ENCODE data around the gene KCNG2.
"Not testable (repeated sequence)": the region's sequence is repeated elsewhere in the genome, so short reads cannot be mapped to it uniquely, and the experiment has no call there.

The KCNG2 gene

DNA sequence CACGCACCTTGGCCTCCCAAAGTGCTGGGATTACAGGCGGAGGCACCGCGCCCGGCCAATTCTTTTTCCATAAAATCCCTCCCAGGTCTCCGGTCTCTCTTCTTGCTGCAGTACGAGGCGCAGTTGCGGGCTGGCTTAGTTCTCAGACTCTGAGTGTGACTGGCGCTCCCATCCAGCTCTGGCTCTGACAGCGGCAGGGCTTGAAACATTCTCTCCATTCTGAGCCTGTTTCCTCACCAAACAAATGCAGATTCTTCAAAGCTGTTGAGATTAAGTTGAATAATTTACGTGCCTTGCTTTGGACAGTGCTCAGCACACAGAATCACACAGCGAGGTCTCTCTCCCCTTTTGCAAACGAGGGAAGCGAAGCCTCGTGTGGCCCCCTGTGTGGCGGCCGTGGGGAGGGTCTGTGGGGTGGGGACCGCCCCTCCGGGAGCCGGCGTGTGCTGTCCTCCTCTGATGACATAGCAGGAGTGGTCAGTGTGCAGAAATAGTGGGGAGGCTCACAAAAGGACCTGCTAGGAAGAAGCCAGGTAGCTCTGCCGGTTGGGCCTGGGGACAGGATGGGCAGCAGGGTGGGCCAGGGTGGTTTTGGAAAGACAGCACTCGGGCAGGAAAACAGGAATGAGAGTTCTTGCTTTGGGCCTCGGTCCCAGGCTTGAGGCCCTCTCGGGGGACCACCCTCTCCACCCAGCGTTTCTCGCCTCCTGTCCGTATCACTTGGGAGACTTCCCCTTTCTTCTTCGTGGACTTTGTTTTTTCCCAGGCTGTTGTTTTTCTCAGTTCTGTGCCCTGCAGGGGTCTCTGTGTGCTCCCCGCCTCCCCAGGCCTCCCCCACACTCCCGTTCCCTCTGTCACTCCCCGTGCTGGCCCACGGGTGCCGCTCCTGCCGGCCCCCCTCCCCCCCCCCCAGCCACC lies 75.0 kb downstream of the KCNG2 start:
- DNase-seq: no peak

- no peak for DNase-seq
Measured at GRCh38 chr18:79873449-79874110, 75.8 kb downstream of the KCNG2 start.

- DNase-seq: no peak
Measured at GRCh38 chr18:79874553-79875530, 77.1 kb downstream of the KCNG2 start.

DNA sequence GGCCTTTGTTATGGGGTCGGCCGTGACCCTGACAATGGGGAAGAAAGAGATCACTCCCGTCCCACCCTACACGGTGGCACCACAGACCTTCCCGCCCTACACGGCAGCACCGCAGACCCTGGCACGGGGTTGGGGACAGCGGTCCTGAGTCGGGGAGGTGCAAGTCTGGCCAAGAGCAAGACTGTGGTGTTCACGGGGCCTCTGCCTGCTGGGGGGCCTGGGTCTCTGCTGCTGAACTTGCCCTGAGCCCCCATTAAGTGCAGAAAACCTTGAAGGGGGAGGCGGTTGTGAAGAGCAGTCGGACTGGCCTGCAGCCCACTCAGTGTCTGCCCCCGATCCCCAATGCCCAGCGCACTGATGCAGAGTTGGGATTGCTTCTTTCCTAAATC lies 77.8 kb downstream of the KCNG2 start:
- DNase-seq: no peak

GRCh38 chr18:79875931-79876461 lies 78.3 kb downstream of the KCNG2 start:
- no peak for DNase-seq

GRCh38 chr18:79876497-79876896 lies 78.8 kb downstream of the KCNG2 start:
- DNase-seq: no peak

DNA sequence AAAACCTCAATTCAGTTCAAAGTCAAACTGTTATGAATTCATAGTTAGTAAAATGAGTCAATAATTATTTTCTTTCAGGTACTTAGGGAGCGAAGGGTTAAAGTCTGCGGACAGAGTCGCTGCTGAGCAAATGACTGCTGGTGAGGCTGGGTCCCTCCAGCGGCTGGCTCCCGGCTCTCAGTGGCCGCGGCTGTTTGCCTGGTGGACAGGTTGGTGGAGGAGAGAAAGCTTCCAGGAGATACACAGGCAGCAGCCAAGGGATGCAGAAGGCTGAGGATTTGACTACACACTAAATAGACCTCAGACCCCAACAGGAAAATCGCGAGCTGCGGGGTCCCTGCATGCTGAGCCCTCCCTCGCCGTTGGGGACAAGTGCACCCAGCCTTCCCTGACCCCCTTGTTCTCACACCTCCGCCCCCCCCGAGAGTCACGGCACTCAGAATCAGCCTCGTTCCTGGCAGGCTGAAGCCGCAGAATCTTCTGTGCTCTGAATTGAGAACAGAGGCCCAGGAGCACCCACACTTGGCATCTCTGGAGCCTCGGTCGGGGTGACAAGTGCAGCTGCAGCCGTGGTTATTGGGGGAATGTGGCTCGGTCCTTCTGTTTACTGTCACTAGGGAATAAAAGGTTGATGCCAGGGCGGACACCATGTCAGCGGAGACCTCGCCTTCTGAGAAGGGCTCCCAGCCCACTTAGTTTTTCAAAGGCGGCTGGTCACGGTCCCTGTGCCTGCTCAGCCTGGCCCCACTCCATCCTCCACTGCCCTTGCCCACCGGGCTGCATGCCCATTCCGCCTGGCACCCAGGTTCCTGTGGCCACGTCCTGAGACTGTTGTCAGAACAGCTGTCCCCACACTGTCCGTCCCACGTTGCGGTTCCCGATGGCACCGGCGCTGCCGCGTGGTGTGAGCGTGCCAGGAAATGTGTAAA lies 79.7 kb downstream of the KCNG2 start:
- DNase-seq: no peak

- not testable (repeated sequence) for DNase-seq
Measured at GRCh38 chr18:79878246-79878645, 80.5 kb downstream of the KCNG2 start.

- DNase-seq: no peak
Measured at GRCh38 chr18:79878741-79879378, 81.1 kb downstream of the KCNG2 start.

DNA sequence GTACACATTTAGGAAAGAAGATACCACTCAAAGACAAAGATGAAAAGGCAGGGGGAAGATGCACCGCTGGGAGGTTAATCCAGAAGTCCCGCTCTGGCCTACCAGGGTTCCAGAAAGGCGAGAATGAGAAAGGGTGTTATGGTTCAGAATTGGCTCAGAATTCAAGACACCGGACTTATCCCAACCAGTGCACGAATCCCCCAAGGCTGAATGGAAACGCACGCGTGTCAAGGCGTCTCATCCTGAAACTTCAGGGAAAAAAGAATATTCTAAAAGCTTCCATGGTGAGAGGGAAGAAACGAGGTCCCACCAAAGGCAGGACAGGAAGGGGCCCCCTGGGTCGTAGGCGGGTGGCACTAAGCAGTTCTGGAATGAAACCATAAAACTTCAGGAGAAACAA lies 81.8 kb downstream of the KCNG2 start:
- DNase-seq: no peak

GRCh38 chr18:79881695-79882094 lies 84.0 kb downstream of the KCNG2 start:
- DNase-seq: no peak

- no peak for DNase-seq
Measured at GRCh38 chr18:79882522-79883241, 84.9 kb downstream of the KCNG2 start.

DNA sequence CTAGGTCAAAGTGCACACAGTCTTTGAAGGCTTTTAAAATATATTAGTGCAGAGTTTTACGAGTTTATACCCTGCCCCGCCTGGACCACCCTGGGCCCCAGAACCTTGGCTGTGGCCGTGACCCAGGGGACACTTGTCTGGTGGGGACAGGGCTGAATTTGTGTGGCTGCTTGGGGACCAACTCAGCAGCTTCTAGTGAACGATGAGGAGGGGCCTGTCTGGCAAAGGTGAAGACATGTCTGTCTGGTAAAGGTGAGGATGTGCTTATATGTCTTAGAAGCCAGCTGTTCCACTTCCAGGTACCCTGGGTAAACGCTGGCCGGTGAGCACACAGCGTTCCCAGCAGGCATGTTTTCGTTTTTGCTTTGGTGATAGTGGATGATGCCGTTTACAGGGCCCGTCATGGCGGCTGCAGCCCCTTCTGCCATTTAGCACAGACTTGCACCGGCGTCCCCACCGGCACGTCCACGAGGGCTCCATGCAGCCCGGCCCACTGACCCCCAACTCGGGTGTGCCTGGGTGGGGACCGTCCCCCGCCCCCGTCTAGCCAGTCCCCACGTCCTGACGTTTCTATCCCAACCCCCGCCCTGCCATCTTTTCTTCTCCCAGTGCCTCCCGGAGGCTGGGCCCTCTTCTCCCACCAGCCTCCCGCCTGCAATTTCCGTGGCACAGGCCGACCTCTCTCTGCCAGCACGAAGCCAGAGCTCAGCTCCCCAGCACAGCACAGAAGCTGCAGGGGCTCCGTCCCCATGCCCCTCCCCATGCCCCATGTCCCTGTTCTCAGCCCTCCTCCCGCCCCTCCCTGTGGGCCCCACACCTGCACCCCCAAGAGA lies 85.9 kb downstream of the KCNG2 start:
- no peak for DNase-seq

DNA sequence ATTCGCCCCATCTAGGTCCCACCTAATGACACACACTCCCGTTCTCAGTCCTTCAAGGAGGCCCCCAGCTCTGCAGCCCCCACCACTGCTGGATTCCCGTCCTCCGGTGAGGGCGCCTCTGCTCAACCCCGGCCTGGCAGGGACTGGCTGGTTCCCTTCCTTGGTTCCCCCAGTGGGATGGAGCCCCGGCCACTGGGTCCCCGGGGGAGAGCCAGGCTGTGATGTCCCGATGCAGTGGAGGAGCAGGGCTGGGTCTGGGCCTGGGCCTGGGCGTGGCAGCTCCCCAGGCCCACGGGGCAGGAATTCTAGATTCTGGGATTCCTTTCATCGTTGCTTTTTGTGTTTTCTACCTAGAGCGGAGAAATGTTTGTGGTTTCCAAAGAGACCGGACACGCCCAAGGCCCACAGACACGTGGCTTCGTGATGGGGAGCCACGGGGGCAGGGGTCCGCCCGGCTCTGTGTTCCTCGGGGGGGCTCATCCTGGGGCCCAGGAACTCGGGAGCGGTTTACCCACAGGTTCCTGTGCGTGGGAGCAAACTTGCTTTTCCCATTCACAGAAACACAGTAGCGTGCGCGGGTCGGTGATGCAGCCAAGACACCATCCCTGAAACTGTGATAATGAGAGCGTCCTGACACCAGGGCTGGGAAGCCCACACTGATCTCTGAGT lies 86.7 kb downstream of the KCNG2 start:
- no peak for DNase-seq

- no peak for DNase-seq
Measured at GRCh38 chr18:79884963-79885728, 87.4 kb downstream of the KCNG2 start.

GRCh38 chr18:79887181-79888000 lies 89.7 kb downstream of the KCNG2 start:
- DNase-seq: no peak

- no peak for DNase-seq
Measured at GRCh38 chr18:79888016-79888415, 90.3 kb downstream of the KCNG2 start.
